Fibroblast of skin of left quadriceps (primary cell): ENCODE measurements around the gene SERPINH1.
"Not testable (repeated sequence)": the region's sequence is repeated elsewhere in the genome, so short reads cannot be mapped to it uniquely, and the experiment has no call there.

Experiments used
- DNase-seq, 2 experiments: peaks; one replicate each; pipeline ENCODE4 v3.0.0-alpha.2; 2013; ENCODE audit warnings: low read depth in 2 of 2

SERPINH1 gene

GRCh38 chr11:75574698-75575602 lies 12.9 kb downstream of the SERPINH1 start:
- no peak for DNase-seq

GRCh38 chr11:75576017-75576416 lies 14.0 kb downstream of the SERPINH1 start:
- DNase-seq: no peak

GRCh38 chr11:75576499-75576918 lies 14.5 kb downstream of the SERPINH1 start:
- DNase-seq: no peak

GRCh38 chr11:75577207-75577606 lies 15.2 kb downstream of the SERPINH1 start:
- no peak for DNase-seq

GRCh38 chr11:75578977-75579376 lies 16.9 kb downstream of the SERPINH1 start:
- no peak for DNase-seq

- DNase-seq: no peak
These were observed 17.8 kb downstream of the SERPINH1 start for GRCh38 chr11:75579841-75580240.

- no peak for DNase-seq
These were observed 20.4 kb downstream of the SERPINH1 start for GRCh38 chr11:75582506-75582894.

- DNase-seq: peak; percentile 62 to 69
These were observed 21.1 kb downstream of the SERPINH1 start for GRCh38 chr11:75582895-75583717.

GRCh38 chr11:75583718-75584658 lies 21.9 kb downstream of the SERPINH1 start:
- no peak for DNase-seq

GRCh38 chr11:75584659-75585292 lies 22.7 kb downstream of the SERPINH1 start:
- not testable (repeated sequence) for DNase-seq

- DNase-seq: no peak
These were observed 23.2 kb downstream of the SERPINH1 start for GRCh38 chr11:75585293-75585670.

GRCh38 chr11:75586395-75586794 lies 24.3 kb downstream of the SERPINH1 start:
- DNase-seq: no peak

GRCh38 chr11:75588051-75588481 lies 26.0 kb downstream of the SERPINH1 start:
- DNase-seq: no peak

- DNase-seq: no peak
These were observed 27.0 kb downstream of the SERPINH1 start for GRCh38 chr11:75589051-75589450.

- no peak for DNase-seq
These were observed 27.9 kb downstream of the SERPINH1 start for GRCh38 chr11:75589933-75590332.

- no peak for DNase-seq
These were observed 29.3 kb downstream of the SERPINH1 start for GRCh38 chr11:75591371-75591770.

- DNase-seq: no peak
These were observed 29.9 kb downstream of the SERPINH1 start for GRCh38 chr11:75591966-75592365.

GRCh38 chr11:75592715-75593114 lies 30.7 kb downstream of the SERPINH1 start:
- DNase-seq: no peak

GRCh38 chr11:75593286-75593915 lies 31.3 kb downstream of the SERPINH1 start:
- DNase-seq: no peak

- no peak for DNase-seq
These were observed 32.2 kb downstream of the SERPINH1 start for GRCh38 chr11:75594211-75594610.

GRCh38 chr11:75595429-75595828 lies 33.4 kb downstream of the SERPINH1 start:
- no peak for DNase-seq
